ENCODE results near the gene NR1I3.

NR1I3 gene

GRCh38 chr1:161216945-161217712, 20.9 kb downstream of the NR1I3 start:
- no peak for DNase-seq

GRCh38 chr1:161215076-161215475, 22.9 kb downstream of the NR1I3 start, which contains the start of gene FCER1G:
TSS of gene FCER1G (plus strand) at chr1:161215295. CDS start at chr1:161215322, 27 bp downstream.
- no peak for DNase-seq

- no peak for DNase-seq
Measured at GRCh38 chr1:161214369-161214768, 23.6 kb downstream of the NR1I3 start.

GRCh38 chr1:161209790-161210409, 28.1 kb downstream of the NR1I3 start:
- peak; percentile 18 for DNase-seq

- DNase-seq = no peak
Measured at GRCh38 chr1:161207173-161207572, 30.8 kb downstream of the NR1I3 start.

GRCh38 chr1:161206411-161207140, 31.4 kb downstream of the NR1I3 start:
- no peak for DNase-seq

GRCh38 chr1:161201836-161202712, 35.9 kb downstream of the NR1I3 start, which contains the start of gene NDUFS2:
TSS of gene NDUFS2 (plus strand) at chr1:161202367. CDS start at chr1:161202386, 19 bp downstream.
- DNase-seq = peak; percentile 97

GRCh38 chr1:161200992-161201835, 36.8 kb downstream of the NR1I3 start:
- no peak for DNase-seq

GRCh38 chr1:161200421-161200991, 37.5 kb downstream of the NR1I3 start:
- no peak for DNase-seq

- no peak for DNase-seq
Measured at GRCh38 chr1:161199506-161200139, 38.4 kb downstream of the NR1I3 start.

- no peak for DNase-seq
Measured at GRCh38 chr1:161198897-161199431, 39.0 kb downstream of the NR1I3 start, which contains the start of gene ADAMTS4. TSS of gene ADAMTS4 (minus strand) at chr1:161199054. CDS start at chr1:161198627, 427 bp downstream.

- DNase-seq = no peak
Measured at GRCh38 chr1:161198194-161198896, 39.7 kb downstream of the NR1I3 start.

GRCh38 chr1:161197560-161198193, 40.3 kb downstream of the NR1I3 start:
- no peak for DNase-seq

GRCh38 chr1:161196521-161197451, 41.2 kb downstream of the NR1I3 start:
- DNase-seq = no peak

- no peak for DNase-seq
Measured at GRCh38 chr1:161196111-161196510, 41.9 kb downstream of the NR1I3 start.

GRCh38 chr1:161195171-161195570, 42.8 kb downstream of the NR1I3 start:
- no peak for DNase-seq

- no peak for DNase-seq
Measured at GRCh38 chr1:161193561-161194235, 44.3 kb downstream of the NR1I3 start.

All from NCI-H1417 treated with DMSO at 0.1 percent for 48 hours (cell line).